Measurements from ENCODE around the gene CDKL1.
"Not testable (repeated sequence)": the region's sequence is repeated elsewhere in the genome, so short reads cannot be mapped to it uniquely, and the experiment has no call there.

Gene CDKL1

DNA sequence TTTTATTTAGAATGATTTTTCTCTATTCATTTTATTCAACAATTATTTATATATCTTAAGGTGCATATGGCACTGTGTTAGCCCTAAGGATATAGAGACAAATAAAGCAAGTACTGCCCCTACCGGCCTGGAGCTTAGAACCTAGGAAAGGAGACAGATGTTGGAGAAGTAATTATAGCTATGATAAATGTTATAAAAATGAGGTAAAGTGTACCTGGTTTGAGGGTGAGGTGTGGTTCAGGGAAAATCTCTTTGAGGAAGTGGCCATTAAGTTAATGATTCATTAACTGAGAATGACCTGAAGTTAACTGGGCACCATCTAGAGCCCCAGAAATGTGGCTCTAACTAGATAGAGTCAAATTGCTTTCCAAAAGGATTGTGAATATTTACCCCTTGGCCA lies 31.9 kb downstream of the CDKL1 start:
- H3K9me3 ChIP-seq (ENCODE audit: insufficient read depth, low read length): no peaks in the 10 kb centered on the region
- no peak overlapping the region for H3K4me3 ChIP-seq (ENCODE audit: insufficient read length, low read depth)
- no peaks in the 10 kb centered on the region for H3K36me3 ChIP-seq (ENCODE audit: insufficient read depth, insufficient read length, low read length)
- H3K9ac ChIP-seq (ENCODE audit: insufficient read length, low read depth): no peak overlapping the region
- H3K27me3 ChIP-seq (ENCODE audit: insufficient read depth, insufficient read length): no peaks in the 10 kb centered on the region
- no peaks in the 10 kb centered on the region for H3K4me1 ChIP-seq (ENCODE audit: insufficient read depth, insufficient read length)
- TF ChIP-seq YY1 (IDR thresholded peaks at IDR 0.05; ENCODE audit: insufficient read depth, insufficient read length) (no peak), ZNF274 (IDR thresholded peaks at IDR 0.05; ENCODE audit: low read depth, low read length) (no peak), SUZ12 (IDR thresholded peaks at IDR 0.05; ENCODE audit: extremely low read depth, insufficient read depth, insufficient read length) (no peak)
- no peak for DNase-seq (ENCODE audit: low read depth, low spot score)

GRCh38 chr14:50363714-50364111 lies 33.0 kb downstream of the CDKL1 start:
- Histone ChIP-seq H3K4me1 (ENCODE audit: insufficient read depth, insufficient read length) (no peaks in the 10 kb centered on the region), H3K9ac (ENCODE audit: insufficient read length, low read depth) (no peak overlapping the region), H3K9me3 (ENCODE audit: insufficient read depth, low read length) (no peaks in the 10 kb centered on the region), H3K36me3 (ENCODE audit: insufficient read depth, insufficient read length, low read length) (no peaks in the 10 kb centered on the region), H3K27me3 (ENCODE audit: insufficient read depth, insufficient read length) (no peaks in the 10 kb centered on the region), H3K4me3 (ENCODE audit: insufficient read length, low read depth) (no peak overlapping the region)
- TF ChIP-seq YY1 (IDR thresholded peaks at IDR 0.05; ENCODE audit: insufficient read depth, insufficient read length) (no peak), ZNF274 (IDR thresholded peaks at IDR 0.05; ENCODE audit: low read depth, low read length) (no peak), SUZ12 (IDR thresholded peaks at IDR 0.05; ENCODE audit: extremely low read depth, insufficient read depth, insufficient read length) (no peak)
- DNase-seq (ENCODE audit: low read depth, low spot score): no peak

- Histone ChIP-seq H3K9ac (ENCODE audit: insufficient read length, low read depth) (no peak overlapping the region), H3K4me3 (ENCODE audit: insufficient read length, low read depth) (no peak overlapping the region), H3K9me3 (ENCODE audit: insufficient read depth, low read length) (no peaks in the 10 kb centered on the region), H3K36me3 (ENCODE audit: insufficient read depth, insufficient read length, low read length) (no peaks in the 10 kb centered on the region), H3K27me3 (ENCODE audit: insufficient read depth, insufficient read length) (no peaks in the 10 kb centered on the region), H3K4me1 (ENCODE audit: insufficient read depth, insufficient read length) (no peaks in the 10 kb centered on the region)
- TF ChIP-seq SUZ12 (IDR thresholded peaks at IDR 0.05; ENCODE audit: extremely low read depth, insufficient read depth, insufficient read length): no peak
- TF ChIP-seq ZNF274 (IDR thresholded peaks at IDR 0.05; ENCODE audit: low read depth, low read length): no peak
- TF ChIP-seq YY1 (IDR thresholded peaks at IDR 0.05; ENCODE audit: insufficient read depth, insufficient read length): no peak
- DNase-seq (ENCODE audit: low read depth, low spot score): no peak
Measured at GRCh38 chr14:50362764-50363713, 33.6 kb downstream of the CDKL1 start.

GRCh38 chr14:50361473-50362403 lies 34.9 kb downstream of the CDKL1 start:
- not testable (repeated sequence) for H3K4me1 ChIP-seq (ENCODE audit: insufficient read depth, insufficient read length); H3K36me3 ChIP-seq (ENCODE audit: insufficient read depth, insufficient read length, low read length); H3K27me3 ChIP-seq (ENCODE audit: insufficient read depth, insufficient read length); H3K9me3 ChIP-seq (ENCODE audit: insufficient read depth, low read length); H3K9ac ChIP-seq (ENCODE audit: insufficient read length, low read depth); DNase-seq (ENCODE audit: low read depth, low spot score); H3K4me3 ChIP-seq (ENCODE audit: insufficient read length, low read depth)

DNA sequence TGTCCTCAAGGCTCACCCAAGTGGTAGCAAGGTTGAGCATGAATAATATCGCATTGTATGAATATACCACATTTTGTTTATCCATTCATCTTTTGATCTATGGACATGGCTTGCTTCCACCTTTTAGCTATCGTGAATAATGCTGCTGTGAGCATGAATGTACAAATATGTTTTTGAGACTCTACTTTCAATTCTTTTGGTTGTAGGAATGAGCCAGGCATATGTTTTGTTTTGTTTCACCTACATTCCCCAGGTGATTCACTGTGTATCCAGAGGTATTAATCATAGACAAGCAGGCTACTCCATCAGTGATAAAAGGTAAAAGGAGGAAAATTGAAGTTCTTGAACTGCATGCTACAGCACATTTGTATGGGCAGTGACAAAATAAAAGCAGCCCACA lies 35.8 kb downstream of the CDKL1 start:
- Histone ChIP-seq H3K4me3 (ENCODE audit: insufficient read length, low read depth) (no peak overlapping the region), H3K4me1 (ENCODE audit: insufficient read depth, insufficient read length) (no peaks in the 10 kb centered on the region), H3K36me3 (ENCODE audit: insufficient read depth, insufficient read length, low read length) (no peaks in the 10 kb centered on the region), H3K9me3 (ENCODE audit: insufficient read depth, low read length) (no peaks in the 10 kb centered on the region), H3K9ac (ENCODE audit: insufficient read length, low read depth) (no peak overlapping the region), H3K27me3 (ENCODE audit: insufficient read depth, insufficient read length) (no peaks in the 10 kb centered on the region)
- no peak for DNase-seq (ENCODE audit: low read depth, low spot score)
- TF ChIP-seq ZNF274 (IDR thresholded peaks at IDR 0.05; ENCODE audit: low read depth, low read length) (no peak), SUZ12 (IDR thresholded peaks at IDR 0.05; ENCODE audit: extremely low read depth, insufficient read depth, insufficient read length) (no peak), YY1 (IDR thresholded peaks at IDR 0.05; ENCODE audit: insufficient read depth, insufficient read length) (no peak)

- no peaks in the 10 kb centered on the region for H3K36me3 ChIP-seq (ENCODE audit: insufficient read depth, insufficient read length, low read length)
- TF ChIP-seq SUZ12 (IDR thresholded peaks at IDR 0.05; ENCODE audit: extremely low read depth, insufficient read depth, insufficient read length) (no peak), ZNF274 (IDR thresholded peaks at IDR 0.05; ENCODE audit: low read depth, low read length) (no peak), YY1 (IDR thresholded peaks at IDR 0.05; ENCODE audit: insufficient read depth, insufficient read length) (no peak)
Measured at GRCh38 chr14:50360093-50360492, 36.6 kb downstream of the CDKL1 start.

GRCh38 chr14:50359631-50360030 lies 37.0 kb downstream of the CDKL1 start:
- Histone ChIP-seq H3K4me3 (ENCODE audit: insufficient read length, low read depth) (no peak overlapping the region), H3K27me3 (ENCODE audit: insufficient read depth, insufficient read length) (no peaks in the 10 kb centered on the region), H3K4me1 (ENCODE audit: insufficient read depth, insufficient read length) (no peaks in the 10 kb centered on the region), H3K9me3 (ENCODE audit: insufficient read depth, low read length) (no peaks in the 10 kb centered on the region), H3K9ac (ENCODE audit: insufficient read length, low read depth) (no peak overlapping the region), H3K36me3 (ENCODE audit: insufficient read depth, insufficient read length, low read length) (no peaks in the 10 kb centered on the region)
- no peak for DNase-seq (ENCODE audit: low read depth, low spot score)
- TF ChIP-seq SUZ12 (IDR thresholded peaks at IDR 0.05; ENCODE audit: extremely low read depth, insufficient read depth, insufficient read length) (no peak), ZNF274 (IDR thresholded peaks at IDR 0.05; ENCODE audit: low read depth, low read length) (no peak), YY1 (IDR thresholded peaks at IDR 0.05; ENCODE audit: insufficient read depth, insufficient read length) (no peak)

More at GRCh38 chr14:50360093-50360492, 36.6 kb downstream of the CDKL1 start:
- Histone ChIP-seq H3K27me3 (ENCODE audit: insufficient read depth, insufficient read length) (no peaks in the 10 kb centered on the region), H3K4me1 (ENCODE audit: insufficient read depth, insufficient read length) (no peaks in the 10 kb centered on the region), H3K4me3 (ENCODE audit: insufficient read length, low read depth) (no peak overlapping the region), H3K9me3 (ENCODE audit: insufficient read depth, low read length) (no peaks in the 10 kb centered on the region), H3K9ac (ENCODE audit: insufficient read length, low read depth) (no peak overlapping the region)
- DNase-seq (ENCODE audit: low read depth, low spot score): no peak
